ENCODE measurements around the gene ADAMTS1.

The ADAMTS1 gene

GRCh38 chr21:26851109-26851944 is 6.1 kb upstream of the ADAMTS1 start:
- peaks cover 36% of the 10 kb centered on the region for H3K27me3 Mint-ChIP-seq
- no peak for DNase-seq
- no peak overlapping the region for H3K27ac Mint-ChIP-seq
- no peak overlapping the region for H3K4me3 Mint-ChIP-seq
- H3K9me3 Mint-ChIP-seq = no peaks in the 10 kb centered on the region
- H3K4me1 Mint-ChIP-seq = peaks cover 10% of the 10 kb centered on the region
- ATAC-seq = no peak
- no peaks in the 10 kb centered on the region for H3K36me3 Mint-ChIP-seq (ENCODE audit: low read depth)

DNA sequence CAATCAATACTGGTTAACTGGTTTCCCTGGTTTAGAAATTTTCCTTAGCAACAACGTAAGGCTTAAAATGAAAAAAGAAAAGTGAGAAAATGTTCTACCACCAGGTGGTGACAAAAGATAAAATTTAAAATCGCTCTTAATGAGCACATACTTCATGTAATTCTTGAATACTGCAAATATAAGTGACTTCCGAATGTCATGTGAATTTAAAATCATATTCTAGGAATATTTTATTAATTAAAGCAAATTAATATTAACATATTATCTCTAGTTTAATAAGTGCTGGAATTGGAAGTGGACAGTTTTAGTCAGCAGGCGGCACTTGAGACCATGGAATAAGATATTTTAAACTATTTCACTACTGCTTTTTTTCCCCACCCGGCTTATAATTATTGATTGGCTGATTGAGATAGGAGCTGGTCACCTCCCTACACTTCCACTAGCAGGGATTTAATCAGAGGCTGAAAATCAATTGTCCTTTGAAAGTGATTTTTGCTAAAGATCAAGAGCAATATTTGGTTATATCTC is 5.0 kb upstream of the ADAMTS1 start:
- H3K27me3 Mint-ChIP-seq = peaks cover 45% of the 10 kb centered on the region
- H3K36me3 Mint-ChIP-seq (ENCODE audit: low read depth) = no peaks in the 10 kb centered on the region
- H3K27ac Mint-ChIP-seq = no peak overlapping the region
- H3K4me1 Mint-ChIP-seq = peaks cover 18% of the 10 kb centered on the region
- H3K4me3 Mint-ChIP-seq = no peak overlapping the region
- H3K9me3 Mint-ChIP-seq = no peaks in the 10 kb centered on the region
- DNase-seq = no peak
- no peak for ATAC-seq

GRCh38 chr21:26849428-26850115 is 4.4 kb upstream of the ADAMTS1 start:
- DNase-seq (no peak), ATAC-seq (no peak)
- H3K36me3 Mint-ChIP-seq (ENCODE audit: low read depth) = no peaks in the 10 kb centered on the region
- H3K9me3 Mint-ChIP-seq = no peaks in the 10 kb centered on the region
- H3K4me3 Mint-ChIP-seq = no peak overlapping the region
- H3K4me1 Mint-ChIP-seq = peaks cover 21% of the 10 kb centered on the region
- peaks cover 45% of the 10 kb centered on the region for H3K27me3 Mint-ChIP-seq
- no peak overlapping the region for H3K27ac Mint-ChIP-seq

- H3K4me1 Mint-ChIP-seq = peaks cover 34% of the 10 kb centered on the region
- DNase-seq = no peak
- no peak overlapping the region for H3K27ac Mint-ChIP-seq
- H3K4me3 Mint-ChIP-seq = no peak overlapping the region
- ATAC-seq = no peak
- peaks cover 57% of the 10 kb centered on the region for H3K27me3 Mint-ChIP-seq
- H3K36me3 Mint-ChIP-seq (ENCODE audit: low read depth) = no peaks in the 10 kb centered on the region
- H3K9me3 Mint-ChIP-seq = no peaks in the 10 kb centered on the region
Measured at GRCh38 chr21:26847921-26848320, 2.7 kb upstream of the ADAMTS1 start.

- H3K27me3 Mint-ChIP-seq = peaks cover 60% of the 10 kb centered on the region
- H3K4me1 Mint-ChIP-seq = peaks cover 34% of the 10 kb centered on the region
- DNase-seq (no peak), ATAC-seq (no peak)
- H3K4me3 Mint-ChIP-seq = peak overlapping the region; percentile 66
- no peaks in the 10 kb centered on the region for H3K36me3 Mint-ChIP-seq (ENCODE audit: low read depth)
- H3K9me3 Mint-ChIP-seq = no peaks in the 10 kb centered on the region
- H3K27ac Mint-ChIP-seq = no peak overlapping the region
Measured at GRCh38 chr21:26847002-26847401, 1.8 kb upstream of the ADAMTS1 start.

DNA sequence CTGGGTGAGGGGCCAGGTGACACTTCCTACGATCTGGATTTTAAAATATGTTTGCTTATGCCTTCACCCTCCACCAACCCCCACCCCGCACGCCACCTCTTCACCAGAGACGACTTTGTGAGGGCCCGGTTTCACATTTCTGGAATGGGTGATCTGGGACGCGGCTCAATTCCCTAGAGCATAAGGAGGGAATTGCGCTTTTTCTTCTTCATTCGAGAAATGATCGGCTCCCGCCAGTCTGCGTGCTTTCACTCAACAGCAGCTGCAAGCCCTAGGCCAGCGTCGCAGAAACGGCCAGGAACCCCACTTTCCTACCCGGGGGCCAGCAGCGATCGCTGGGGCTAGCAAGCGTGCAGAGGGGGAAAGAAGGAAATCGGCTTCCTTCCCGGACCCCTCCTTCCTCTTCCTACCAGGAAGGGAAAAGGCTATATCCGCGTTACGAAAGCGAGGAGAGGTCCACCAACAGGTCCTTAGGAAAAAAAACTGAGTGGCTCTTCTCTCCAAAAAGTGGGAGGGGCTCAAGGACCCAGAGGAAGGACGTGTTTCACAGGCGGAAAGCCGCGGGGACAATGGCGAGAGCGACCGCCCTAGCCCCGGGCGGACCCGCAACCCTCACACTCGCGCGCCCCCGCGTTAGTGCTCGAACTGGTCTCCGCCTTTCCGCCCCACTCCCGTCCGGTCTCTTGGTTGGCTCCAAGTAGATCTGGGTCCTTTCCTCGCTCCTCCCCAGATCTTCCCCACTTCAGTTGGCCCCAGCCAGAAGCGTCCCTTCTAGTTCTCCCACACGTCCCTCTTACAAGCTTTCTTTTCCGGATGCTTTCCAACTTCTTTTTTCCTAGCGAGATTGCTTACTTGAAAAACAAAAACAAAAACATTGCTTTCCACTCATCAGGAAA is 1.1 kb upstream of the ADAMTS1 start:
- H3K4me3 Mint-ChIP-seq = peak overlapping the region; percentile 66
- H3K4me1 Mint-ChIP-seq = peaks cover 34% of the 10 kb centered on the region
- H3K27me3 Mint-ChIP-seq = peaks cover 60% of the 10 kb centered on the region

GRCh38 chr21:26845759-26846035 is 488 bp upstream of the ADAMTS1 start:
- DNase-seq = no peak
- ATAC-seq = no peak

More for the DNA sequence above, 1.1 kb upstream of the ADAMTS1 start:
- Mint-ChIP-seq H3K9me3 (no peaks in the 10 kb centered on the region), H3K27ac (no peak overlapping the region), H3K36me3 (ENCODE audit: low read depth) (no peaks in the 10 kb centered on the region)
- ATAC-seq (no peak), DNase-seq (peak; percentile 28)

GRCh38 chr21:26844258-26845065 is 747 bp downstream of the ADAMTS1 start:
- H3K4me3 Mint-ChIP-seq = peak overlapping the region; percentile 62
- H3K27me3 Mint-ChIP-seq = peaks cover 67% of the 10 kb centered on the region
- no peaks in the 10 kb centered on the region for H3K9me3 Mint-ChIP-seq
- peaks cover 35% of the 10 kb centered on the region for H3K4me1 Mint-ChIP-seq
- no peak overlapping the region for H3K27ac Mint-ChIP-seq
- no peak for ATAC-seq
- peak; percentile 10 for DNase-seq
- H3K36me3 Mint-ChIP-seq (ENCODE audit: low read depth) = no peaks in the 10 kb centered on the region

More at GRCh38 chr21:26845759-26846035, 488 bp upstream of the ADAMTS1 start:
- Mint-ChIP-seq H3K27ac (no peak overlapping the region), H3K36me3 (ENCODE audit: low read depth) (no peaks in the 10 kb centered on the region), H3K4me1 (peaks cover 34% of the 10 kb centered on the region), H3K9me3 (no peaks in the 10 kb centered on the region), H3K4me3 (peak overlapping the region; percentile 66), H3K27me3 (peaks cover 58% of the 10 kb centered on the region)

- H3K36me3 Mint-ChIP-seq (ENCODE audit: low read depth) = no peaks in the 10 kb centered on the region
- H3K4me1 Mint-ChIP-seq = peaks cover 35% of the 10 kb centered on the region
- H3K4me3 Mint-ChIP-seq = peak overlapping the region; percentile 62
- ATAC-seq (no peak), DNase-seq (no peak)
- peaks cover 64% of the 10 kb centered on the region for H3K27me3 Mint-ChIP-seq
- H3K9me3 Mint-ChIP-seq = no peaks in the 10 kb centered on the region
- no peak overlapping the region for H3K27ac Mint-ChIP-seq
Measured at GRCh38 chr21:26843933-26844257, 1.3 kb downstream of the ADAMTS1 start.

DNA sequence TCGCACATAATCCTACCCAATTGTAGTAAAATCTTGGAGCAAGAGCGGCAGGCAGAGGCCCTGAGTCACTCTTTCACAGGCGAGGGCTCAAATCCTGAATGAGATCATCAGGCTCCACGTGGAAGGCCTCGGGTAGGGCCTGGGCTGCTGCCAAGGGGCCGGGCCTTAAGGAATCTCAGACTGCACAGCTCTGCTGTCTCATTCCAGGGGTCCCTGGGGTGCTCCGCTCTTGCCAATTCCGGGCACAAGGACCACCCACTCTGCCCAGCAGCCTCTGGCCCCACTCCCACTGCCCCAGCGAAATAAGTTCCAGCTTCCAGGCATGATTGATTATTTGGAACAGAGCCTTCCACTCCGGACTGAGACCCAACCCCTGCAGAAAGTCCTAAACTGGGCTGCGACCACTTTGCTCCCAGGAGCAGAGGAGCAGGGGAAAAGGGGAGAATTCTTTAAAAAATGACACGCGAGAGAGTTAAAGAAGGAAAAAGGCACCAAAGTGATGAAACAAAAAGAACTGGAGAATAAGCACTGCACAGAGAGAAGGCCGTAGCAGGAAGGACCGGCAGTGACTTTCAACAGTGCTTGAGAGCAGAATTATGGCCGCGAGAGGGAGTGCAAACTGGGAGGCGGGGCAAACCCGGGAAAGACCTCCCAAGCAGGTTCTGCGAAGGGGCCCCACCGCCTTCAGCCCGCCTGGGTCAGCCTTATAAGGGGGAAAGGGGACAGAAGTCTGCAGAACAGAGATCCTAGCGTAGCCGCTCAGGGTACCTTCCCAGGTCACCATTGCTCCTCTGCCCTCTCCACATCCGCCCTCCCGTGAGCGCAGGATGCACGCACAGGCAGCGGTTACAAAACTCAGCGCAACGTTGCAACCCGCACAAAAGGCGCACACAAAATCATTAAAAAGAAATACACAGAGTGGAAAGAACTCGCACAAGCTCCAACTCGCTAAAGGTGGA is 2.0 kb downstream of the ADAMTS1 start:
- ATAC-seq = no peak
- H3K9me3 Mint-ChIP-seq = no peaks in the 10 kb centered on the region

GRCh38 chr21:26842300-26842699 is 2.9 kb downstream of the ADAMTS1 start:
- Mint-ChIP-seq H3K4me1 (peaks cover 35% of the 10 kb centered on the region), H3K27ac (no peak overlapping the region), H3K36me3 (ENCODE audit: low read depth) (no peaks in the 10 kb centered on the region), H3K9me3 (no peaks in the 10 kb centered on the region), H3K4me3 (no peak overlapping the region), H3K27me3 (peaks cover 53% of the 10 kb centered on the region)
- ATAC-seq = no peak
- no peak for DNase-seq

More for the DNA sequence above, 2.0 kb downstream of the ADAMTS1 start:
- no peaks in the 10 kb centered on the region for H3K36me3 Mint-ChIP-seq (ENCODE audit: low read depth)
- peak overlapping the region; percentile 62 for H3K4me3 Mint-ChIP-seq
- peaks cover 60% of the 10 kb centered on the region for H3K27me3 Mint-ChIP-seq
- H3K4me1 Mint-ChIP-seq = peaks cover 35% of the 10 kb centered on the region
- H3K27ac Mint-ChIP-seq = no peak overlapping the region
- peak; percentile 21 for DNase-seq

DNA sequence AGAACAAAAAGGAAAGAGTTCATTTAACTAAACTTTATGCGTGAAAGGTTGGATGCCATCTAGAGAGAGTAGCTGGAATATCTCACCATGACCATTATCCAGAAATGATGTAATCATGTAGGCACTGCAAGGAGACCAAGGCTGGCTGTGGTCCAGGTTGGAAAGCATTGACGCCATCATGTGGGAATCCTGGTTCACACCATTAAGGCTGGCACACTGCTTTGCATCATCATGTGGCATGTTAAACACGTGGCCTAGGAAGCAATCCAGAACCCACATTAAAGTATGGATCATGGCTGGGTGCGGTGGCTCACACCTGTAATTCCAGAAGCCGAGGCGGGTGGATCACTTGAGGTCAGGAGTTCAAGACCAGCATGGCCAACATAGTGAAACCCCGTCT is 4.3 kb downstream of the ADAMTS1 start:
- Mint-ChIP-seq H3K27ac (no peak overlapping the region), H3K27me3 (peaks cover 39% of the 10 kb centered on the region), H3K4me3 (no peak overlapping the region), H3K9me3 (no peaks in the 10 kb centered on the region), H3K4me1 (peaks cover 22% of the 10 kb centered on the region), H3K36me3 (ENCODE audit: low read depth) (no peaks in the 10 kb centered on the region)
- ATAC-seq (no peak), DNase-seq (no peak)

DNA sequence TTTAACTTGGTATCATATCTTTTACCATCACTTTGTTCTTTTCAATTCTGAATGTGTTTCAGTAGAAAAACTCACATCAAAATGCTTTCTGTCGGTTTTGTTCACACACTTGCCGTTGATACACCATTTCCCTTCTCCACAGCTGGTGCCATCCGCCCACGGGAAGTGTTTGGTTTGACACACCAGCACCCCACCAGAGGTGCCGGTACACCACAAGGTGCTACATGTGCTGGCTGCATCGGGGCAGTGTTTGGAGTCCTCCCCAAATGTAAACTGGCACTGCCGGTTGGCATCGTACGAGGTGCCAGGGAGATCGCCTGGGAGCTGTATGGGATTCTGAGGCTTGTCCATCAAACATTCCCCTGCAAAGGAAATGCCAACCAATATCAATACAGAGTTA is 5.0 kb downstream of the ADAMTS1 start:
- no peak overlapping the region for H3K4me3 Mint-ChIP-seq
- H3K36me3 Mint-ChIP-seq (ENCODE audit: low read depth) = no peaks in the 10 kb centered on the region
- DNase-seq (peak; percentile 7), ATAC-seq (no peak)
- no peak overlapping the region for H3K27ac Mint-ChIP-seq
- H3K9me3 Mint-ChIP-seq = no peaks in the 10 kb centered on the region
- peaks cover 18% of the 10 kb centered on the region for H3K4me1 Mint-ChIP-seq
- H3K27me3 Mint-ChIP-seq = peaks cover 34% of the 10 kb centered on the region
